Stomach (tissue), 4 donors: ENCODE measurements around the gene GRIA4.

Source experiments
- CTCF ChIP-seq, 7 experiments: fragments of 450-650 bp in 4 of 7; fragments of 200-600 bp in 3 of 7; sonication (generic) in 3 of 7; IDR thresholded peaks; one replicate each; pipeline ENCODE4 v1.5.1; 2016 to 2019; ENCODE audit warnings: antibody characterized with exemption in 7 of 7, control low read depth in 2 of 7, mild to moderate bottlenecking in 1 of 7
- POLR2A ChIP-seq, 4 donors: fragments of 450-650 bp; IDR thresholded peaks; one replicate each; pipeline ENCODE4 v1.6.1; 2016; ENCODE audit warnings: antibody characterized with exemption in 4 of 4, control low read depth in 2 of 4, mild to moderate bottlenecking in 1 of 4, moderate library complexity in 1 of 4

DNA sequence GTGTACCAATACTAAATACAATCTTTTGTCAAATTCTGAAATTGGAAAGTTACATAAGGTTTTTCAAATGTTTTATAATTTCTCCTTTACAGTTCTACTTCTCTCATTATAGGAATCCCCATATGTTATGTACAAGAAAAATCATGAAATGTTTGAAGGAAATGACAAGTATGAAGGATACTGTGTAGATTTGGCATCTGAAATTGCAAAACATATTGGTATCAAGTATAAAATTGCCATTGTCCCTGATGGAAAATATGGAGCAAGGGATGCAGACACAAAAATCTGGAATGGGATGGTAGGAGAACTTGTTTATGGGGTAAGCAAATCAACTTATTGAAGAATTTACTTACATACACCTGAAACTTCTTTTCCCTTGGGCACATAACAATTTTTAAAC lies 308.7 kb downstream of the GRIA4 start:
- TF ChIP-seq CTCF (IDR thresholded peaks at IDR 0.05) = no peak
- no peak for TF ChIP-seq POLR2A (IDR thresholded peaks at IDR 0.05)
